ENCODE measurements around the gene CCL1.

Gene CCL1

GRCh38 chr17:34361478-34362061, 1.5 kb downstream of the CCL1 start:
- DNase-seq (ENCODE audit: low read depth): peak; percentile 85
- no peak overlapping the region for H3K4me3 ChIP-seq (ENCODE audit: low read length)
- TF ChIP-seq CTCF (conservative IDR thresholded peaks at IDR 0.05; ENCODE audit: low read length): peak; percentile 100

GRCh38 chr17:34360601-34361270, 2.3 kb downstream of the CCL1 start:
- no peak overlapping the region for H3K4me3 ChIP-seq (ENCODE audit: low read length)
- no peak for DNase-seq (ENCODE audit: low read depth)
- no peak for TF ChIP-seq CTCF (conservative IDR thresholded peaks at IDR 0.05; ENCODE audit: low read length)

- DNase-seq (ENCODE audit: low read depth): no peak
- TF ChIP-seq CTCF (conservative IDR thresholded peaks at IDR 0.05; ENCODE audit: low read length): no peak
- H3K4me3 ChIP-seq (ENCODE audit: low read length): no peak overlapping the region
Observed at GRCh38 chr17:34358631-34359030, 4.4 kb downstream of the CCL1 start.

- TF ChIP-seq CTCF (conservative IDR thresholded peaks at IDR 0.05; ENCODE audit: low read length): no peak
- no peak for DNase-seq (ENCODE audit: low read depth)
- H3K4me3 ChIP-seq (ENCODE audit: low read length): no peak overlapping the region
Observed at GRCh38 chr17:34357398-34357797, 5.6 kb downstream of the CCL1 start.

GRCh38 chr17:34356194-34356593, 6.8 kb downstream of the CCL1 start, which contains the start of gene CCL13:
CCL13 (plus strand) TSS chr17:34356480; CDS start chr17:34356527, 47 bp downstream.
- H3K4me3 ChIP-seq (ENCODE audit: low read length): no peak within 1 kb of the TSS
- TF ChIP-seq CTCF (conservative IDR thresholded peaks at IDR 0.05; ENCODE audit: low read length): no peak
- no peak for DNase-seq (ENCODE audit: low read depth)

GRCh38 chr17:34354637-34355036, 8.4 kb downstream of the CCL1 start:
- no peak overlapping the region for H3K4me3 ChIP-seq (ENCODE audit: low read length)
- TF ChIP-seq CTCF (conservative IDR thresholded peaks at IDR 0.05; ENCODE audit: low read length): no peak
- peak; percentile 40 for DNase-seq (ENCODE audit: low read depth)

GRCh38 chr17:34352191-34352590, 10.8 kb downstream of the CCL1 start:
- TF ChIP-seq CTCF (conservative IDR thresholded peaks at IDR 0.05; ENCODE audit: low read length): no peak
- DNase-seq (ENCODE audit: low read depth): no peak

More at GRCh38 chr17:34352191-34352590, 10.8 kb downstream of the CCL1 start:
- no peak overlapping the region for H3K4me3 ChIP-seq (ENCODE audit: low read length)

Data from AG10803 (cell line).